ENCODE data around the gene EIF6.

The EIF6 gene

DNA sequence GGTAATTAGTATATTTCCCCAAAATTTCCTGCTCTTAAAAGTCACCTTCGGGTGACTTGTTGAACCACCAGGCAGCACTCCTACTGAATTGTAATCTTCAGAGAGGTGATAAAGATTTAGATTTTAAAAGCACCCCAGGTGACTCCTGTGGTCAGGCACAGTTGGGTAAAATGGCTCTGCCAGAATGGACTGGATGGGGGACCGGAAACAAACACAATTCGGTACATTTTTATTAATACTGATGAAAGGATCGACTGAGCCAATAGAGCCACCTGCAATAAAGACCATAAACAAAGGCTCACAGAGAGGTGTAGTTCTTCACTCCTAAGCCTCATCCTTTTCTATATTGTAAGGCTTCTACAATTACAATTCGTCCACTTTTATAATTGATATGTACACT, 27.2 kb upstream of the EIF6 start:
- DNase-seq = no peak

DNA sequence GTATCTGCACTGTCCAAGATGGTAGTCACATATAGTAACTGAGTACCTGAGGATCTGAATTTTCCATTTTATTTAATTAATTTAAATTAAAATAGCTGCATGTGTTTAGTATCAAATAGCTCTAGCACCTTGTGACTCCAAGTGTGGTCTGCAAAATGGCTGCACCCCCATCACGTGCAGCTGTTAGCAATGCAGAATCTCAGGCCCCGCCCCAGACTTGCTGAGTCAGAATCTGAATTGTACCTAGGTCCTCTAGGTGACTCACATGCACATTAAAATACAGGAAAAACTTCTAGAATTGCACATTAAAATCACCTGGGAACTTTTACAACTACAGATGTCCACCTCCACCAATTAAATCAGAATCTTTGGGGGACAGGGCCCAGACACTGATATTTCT, 26.8 kb upstream of the EIF6 start:
- peak; percentile 72 for DNase-seq

DNA sequence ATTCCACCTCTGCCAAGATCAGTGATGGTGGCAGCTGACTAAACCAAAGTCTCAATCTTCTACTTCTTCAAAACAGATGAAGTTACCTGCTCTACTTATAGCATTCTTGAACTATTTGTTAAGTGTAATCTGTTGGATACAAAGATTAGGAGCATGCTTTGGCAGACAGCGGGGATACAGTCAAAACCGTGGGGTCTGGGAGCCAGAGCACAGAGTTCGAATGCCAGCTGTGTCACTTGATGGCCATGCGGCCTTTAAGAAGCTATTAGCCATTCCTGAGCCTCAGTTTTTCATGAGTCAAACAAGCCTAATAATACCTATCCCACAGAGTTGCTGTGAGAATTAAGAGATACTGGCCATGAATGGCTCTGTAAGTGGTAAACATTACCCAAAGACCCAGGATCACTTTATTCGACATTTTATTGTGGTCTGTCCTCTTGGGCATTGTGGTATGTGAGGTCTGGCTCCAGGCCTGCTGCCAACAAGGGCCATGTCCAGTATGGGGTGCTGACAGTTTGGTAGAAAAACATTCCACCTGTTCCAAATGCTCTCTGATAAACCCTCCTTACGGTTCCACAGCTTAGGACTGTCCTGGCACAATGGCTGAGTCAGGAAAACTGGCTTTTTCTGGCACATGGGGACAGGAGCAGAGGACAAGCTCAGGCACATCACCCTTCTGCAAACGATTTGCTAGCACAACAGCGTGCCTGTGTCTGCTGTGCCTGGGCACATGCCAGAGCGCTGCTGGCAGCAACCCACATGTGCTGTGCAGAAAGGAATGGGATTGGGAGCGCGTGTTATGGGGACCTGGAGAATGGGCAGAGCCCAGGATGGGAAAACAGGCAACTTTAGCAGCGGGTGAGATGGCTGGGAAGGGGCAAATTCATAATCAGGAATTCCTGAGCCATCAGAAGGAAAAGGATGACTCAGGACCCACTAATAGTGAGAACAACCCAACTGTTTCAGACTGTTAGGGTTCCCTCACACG, 23.4 kb upstream of the EIF6 start:
- peak; percentile 22 for DNase-seq

DNA sequence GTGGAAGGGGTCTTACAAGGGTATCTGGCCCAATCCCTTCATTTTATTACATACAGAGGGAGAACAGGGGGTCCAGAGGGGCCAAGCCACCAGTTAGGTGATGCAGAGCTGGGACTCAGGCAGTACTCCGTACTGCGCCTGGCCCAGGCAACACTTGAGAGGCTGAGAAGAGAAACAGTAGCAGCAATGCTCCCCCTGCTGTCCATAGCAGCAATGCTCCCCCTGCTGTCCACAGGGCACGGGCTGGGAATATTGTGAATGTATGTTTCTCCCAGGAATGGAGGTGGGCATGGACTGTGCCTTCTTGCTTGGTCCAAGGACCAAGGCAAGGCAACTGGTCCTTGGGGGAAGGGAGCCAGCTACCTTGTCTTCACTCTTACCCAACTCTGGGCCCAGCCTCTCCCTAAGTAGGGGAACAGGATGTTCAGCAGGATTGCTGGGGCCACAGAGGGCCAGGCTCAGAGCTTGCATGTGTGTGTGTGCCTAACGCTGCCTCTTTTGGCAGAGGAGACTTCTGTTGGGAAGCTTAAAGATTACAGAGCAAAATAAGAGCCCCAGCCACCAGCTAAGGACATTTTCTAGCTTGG, 22.5 kb upstream of the EIF6 start:
- peak; percentile 89 for DNase-seq

DNA sequence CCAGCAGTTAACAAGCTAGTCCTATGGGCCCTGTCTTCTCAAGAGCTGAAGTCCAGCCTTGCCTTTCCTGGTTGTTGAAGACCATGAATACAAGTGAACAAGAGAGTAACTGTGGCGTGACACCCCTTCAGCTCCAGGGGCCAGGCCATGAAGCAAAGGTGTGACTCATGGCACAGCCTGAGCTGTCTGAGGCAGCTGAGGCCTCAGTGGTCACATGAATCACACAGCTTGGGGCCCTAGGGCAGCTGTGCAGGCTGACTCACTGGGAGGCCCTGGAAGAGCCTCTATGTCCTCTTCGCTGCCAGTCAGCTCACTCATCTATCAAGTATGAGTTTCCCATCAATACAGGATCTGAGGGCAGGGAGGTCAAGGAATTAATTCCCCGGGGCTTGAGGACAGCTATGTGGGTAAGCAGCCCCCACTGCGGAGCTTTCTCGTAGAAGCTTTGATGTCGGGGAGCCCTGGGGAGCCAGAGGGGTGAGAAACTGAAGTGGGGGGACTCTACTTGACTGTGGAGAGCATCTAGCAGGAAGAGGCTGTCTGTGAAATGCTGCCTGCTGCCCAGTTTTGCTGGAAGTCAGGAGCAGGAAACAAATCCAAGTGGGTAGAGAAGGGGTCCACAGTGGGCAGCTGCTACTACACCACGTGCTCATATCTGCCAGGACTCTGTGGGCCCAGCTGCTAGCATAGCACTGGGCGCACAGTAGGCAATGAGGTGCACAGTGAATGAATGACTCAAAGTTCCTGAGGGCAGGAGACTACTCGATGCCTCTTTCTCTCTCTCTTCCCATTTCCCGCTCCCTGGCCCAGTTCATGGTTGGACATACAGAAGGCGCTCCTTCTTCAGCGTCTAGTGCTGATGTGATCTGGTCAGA, 21.3 kb upstream of the EIF6 start:
- peak; percentile 98 for DNase-seq

DNA sequence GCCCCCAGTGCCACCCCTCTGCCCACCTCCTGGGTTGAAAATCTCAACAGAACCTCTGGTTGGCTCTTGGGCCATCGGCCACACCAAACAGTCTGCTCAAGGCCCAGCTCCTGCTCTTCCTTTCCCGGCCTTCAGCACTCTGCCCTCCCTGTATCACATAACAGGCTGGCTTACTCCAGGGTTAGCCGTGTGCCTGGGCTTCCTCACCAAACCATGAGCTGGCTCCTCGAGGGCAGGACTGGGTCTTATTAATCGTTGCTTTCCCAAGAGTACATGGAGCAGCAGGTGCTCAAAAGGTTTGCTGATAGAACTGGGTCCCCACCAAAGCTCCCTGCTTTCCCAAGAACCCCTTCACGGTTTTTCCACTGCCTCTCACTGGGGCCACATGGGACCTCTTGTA, 20.4 kb upstream of the EIF6 start:
- no peak for DNase-seq

DNA sequence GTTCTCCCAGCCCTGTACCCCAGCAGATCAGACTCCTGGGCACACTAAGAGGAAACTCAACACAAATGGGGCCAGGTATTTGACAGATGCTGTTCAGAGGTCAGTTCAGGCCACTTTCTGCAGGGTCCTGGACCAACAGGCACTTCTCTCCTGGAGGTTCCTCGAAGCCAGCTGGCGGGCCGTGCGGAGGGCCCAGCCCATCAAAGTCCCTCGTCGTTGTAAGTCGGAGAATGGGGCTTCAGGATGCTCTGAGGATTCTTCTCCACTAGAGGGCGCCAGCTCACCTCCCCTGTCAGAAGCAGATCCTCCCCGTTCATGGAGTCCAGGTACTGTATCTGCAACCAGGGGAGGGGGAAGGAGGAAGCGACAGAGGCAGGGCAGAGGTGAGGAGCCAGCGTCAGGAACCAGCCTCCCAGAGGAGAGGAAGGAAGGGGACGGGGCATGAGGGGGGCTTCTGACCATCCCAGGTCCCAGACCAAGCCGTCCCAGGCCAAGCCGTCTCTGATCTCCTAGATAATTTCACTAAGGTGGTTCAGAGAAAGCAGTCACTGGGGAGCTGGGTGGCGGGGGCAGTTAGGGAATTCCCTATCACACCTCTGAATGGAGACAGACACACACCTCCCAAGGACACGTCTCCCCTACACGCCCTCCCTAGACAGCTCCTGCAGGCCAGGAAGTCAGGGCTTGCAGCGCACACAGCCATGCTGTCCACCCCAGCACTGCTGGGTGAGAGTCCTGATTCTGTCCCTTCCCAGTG, 19.3 kb upstream of the EIF6 start:
- DNase-seq = peak; percentile 96

DNA sequence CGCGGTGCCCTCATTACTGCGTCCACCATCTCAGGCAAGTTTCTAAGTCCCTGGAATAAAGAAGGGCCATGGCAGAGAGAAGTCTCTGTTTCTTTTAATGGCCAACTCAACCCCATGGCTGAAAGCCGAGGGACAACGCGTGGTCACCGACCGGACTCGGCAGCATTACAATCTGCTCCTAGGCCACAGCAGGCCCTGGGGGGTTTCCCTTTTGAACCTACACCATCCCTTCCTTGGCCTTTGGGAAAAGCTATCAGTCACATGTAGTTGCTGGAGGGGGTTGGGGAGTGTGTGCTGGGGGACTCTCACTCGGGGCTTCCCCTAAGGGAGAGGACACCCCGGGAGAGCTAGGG, 18.8 kb upstream of the EIF6 start:
- no peak for DNase-seq

DNA sequence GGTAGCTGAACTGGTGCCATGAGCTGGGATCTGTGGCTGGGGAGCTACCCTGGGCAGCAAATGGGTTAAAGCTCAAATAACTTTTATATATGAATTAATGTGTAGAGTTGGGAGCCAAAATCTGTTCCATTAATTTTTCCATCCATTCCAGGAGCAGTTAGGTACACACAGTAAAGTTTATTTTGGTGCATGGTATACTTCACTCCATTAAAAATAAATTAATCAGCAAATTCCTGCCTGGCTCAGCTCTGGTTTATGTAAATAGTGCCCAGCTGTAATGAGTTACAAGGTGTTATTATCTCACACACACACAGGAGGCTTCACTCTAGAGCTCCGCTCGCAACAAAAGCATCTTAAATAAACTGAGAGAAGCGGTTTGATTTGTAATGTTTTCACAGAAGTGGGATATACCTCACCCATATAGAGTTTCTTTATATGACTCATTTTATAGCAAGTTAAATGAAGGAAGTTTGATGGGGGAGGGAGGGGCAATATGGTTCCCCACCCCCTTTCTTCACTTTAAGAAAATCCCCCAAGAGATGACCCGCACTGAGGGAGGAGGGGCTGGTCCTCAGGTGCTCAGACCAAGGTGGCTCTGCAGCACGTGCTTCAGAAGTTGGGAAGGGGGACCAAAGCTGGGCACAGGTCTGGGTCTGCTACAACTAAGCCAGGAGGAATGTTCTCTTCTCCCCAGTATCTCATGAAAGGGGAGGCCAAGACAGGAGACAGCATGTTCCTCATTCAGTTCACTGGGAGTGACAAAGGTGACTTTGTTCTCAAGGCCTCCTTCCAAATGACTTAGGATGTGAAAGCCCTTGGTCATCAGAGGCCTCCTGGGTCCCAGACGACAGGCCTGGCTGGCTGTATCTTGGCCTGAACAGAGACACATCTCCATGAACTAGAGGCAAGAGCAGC, 18.1 kb upstream of the EIF6 start:
- DNase-seq = no peak

DNA sequence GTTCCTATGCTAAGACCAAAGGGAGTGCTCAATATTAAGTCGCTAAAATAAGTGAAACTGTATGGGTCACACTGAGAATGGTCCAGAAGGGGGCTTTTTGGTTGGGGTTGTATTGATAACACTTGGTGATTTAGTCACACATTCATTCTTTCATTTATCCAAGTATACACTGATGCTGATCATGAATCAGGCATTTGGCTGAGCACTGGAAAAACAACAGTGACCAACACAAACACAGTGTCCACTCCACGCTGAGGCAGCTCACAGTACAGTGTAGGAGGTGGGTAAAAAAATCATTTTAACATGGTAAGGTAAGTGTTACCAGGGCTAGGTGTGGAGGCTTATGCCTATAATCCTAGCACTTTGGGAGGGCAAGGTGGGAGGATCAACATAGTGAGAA, 16.9 kb upstream of the EIF6 start:
- DNase-seq = no peak

DNA sequence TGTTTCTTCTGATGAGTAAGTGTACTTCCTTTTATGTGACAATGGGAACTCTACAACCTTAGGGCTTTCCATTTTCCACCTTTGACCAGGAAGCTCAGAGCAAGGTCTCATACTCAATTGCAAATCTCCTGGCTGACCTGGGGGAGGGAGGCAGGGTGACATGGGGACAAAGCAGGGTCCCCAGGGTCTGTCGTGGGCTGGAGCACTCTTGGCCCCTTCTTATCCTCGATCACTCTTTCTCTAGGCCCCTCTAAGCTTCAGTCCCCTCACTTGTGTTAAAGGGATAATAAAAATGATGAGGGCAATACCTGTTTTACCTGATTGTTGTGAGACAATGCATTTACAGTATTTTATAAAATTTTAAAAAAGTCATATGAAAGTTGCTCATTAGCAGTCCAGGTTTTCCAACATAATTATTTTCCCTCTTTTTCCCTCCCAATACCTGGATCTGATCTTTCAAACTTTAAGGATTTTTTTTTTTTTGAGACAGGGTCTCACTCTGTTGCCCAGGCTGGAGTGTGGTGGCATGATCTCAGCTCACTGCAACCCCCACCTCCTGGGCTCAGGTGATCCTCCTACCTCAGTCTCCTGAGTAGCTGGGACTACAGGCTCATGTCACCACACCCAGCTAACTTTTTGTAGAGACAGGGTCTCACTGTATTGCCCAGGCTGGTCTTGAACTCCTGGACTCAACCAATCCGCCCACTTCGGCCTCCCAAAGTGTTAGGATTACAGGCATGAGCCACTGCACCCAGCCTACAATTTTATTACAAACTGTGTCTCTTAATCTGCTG, 16.1 kb upstream of the EIF6 start:
- DNase-seq = no peak

DNA sequence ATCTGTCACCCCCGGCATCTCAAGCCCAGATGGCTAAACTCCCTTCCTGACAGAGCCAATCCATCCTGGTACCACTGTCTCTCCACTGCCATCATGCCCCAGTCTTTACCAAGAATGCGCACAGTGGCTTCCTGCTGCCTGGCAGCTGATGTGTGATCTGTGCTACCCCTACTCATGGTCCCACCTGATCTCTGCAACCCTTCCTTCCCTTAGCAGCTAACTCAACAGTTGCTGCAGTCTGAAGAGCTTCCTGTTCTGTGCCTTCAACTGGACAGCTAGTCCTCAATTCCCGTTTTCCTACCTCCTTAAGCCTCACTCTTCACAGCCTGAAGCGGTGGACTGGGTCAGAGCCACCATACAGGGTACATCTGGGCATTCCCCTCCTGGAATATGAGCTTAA, 15.2 kb upstream of the EIF6 start:
- no peak for DNase-seq

DNA sequence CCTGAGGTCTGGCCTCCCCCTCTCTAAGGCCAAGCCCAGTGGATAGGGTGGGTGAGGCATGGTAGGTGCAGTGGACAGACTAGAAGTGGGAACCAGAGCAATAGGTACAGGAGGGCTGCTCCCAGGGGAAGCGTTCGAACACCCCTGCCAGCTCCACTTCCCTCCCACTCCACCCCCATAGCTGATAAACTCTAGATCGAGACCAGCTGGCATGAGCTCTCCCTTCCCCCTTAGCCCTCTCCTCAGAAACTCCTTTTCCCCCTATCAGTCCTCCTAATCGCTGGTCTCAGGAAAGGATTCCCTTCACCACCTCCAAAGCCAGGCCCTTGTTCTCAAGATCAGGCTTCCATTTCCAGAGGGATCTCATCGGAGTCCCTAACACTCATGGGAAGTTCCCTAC, 13.7 kb upstream of the EIF6 start:
- no peak for DNase-seq

DNA sequence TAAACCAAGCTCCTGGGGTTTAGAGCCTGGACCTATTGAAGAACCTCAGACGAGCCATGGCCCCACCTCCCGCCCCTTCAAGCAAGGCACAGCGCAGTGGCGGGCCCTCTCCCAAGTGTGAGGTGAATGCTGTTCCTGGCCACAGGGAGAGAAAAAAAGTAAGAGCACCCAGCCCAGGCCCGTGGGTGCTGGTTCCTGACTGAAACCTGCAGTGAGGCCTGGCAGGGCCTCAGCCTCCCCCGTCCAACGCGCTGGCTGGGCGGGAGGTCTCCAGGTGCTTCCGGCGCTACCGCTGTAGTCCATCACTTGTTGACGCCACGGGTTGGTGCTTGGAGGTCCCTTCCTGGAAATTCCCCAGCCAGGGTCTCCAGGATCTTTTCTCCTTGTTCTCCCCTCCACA, 13.2 kb upstream of the EIF6 start:
- DNase-seq = no peak

DNA sequence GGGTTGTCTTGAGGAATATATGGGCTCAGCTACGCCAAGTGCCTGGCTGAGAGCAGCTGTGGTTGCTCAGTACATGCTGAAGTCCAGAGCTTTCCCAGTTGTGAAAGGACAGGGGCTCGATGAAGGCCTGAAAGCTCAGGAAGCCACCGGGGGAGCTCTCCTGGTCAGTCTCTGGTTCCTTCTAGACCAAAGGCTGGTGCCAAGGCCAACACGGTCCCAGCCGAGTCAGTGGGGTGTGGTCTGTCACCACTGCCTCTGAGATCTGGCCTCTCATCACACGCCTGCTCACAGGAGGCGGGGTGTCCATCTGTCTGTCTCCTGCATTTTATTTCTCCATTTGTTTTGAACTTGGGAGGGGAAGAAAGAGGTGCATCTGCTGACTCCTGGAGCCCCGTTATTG, 12.6 kb upstream of the EIF6 start:
- DNase-seq = peak; percentile 23

DNA sequence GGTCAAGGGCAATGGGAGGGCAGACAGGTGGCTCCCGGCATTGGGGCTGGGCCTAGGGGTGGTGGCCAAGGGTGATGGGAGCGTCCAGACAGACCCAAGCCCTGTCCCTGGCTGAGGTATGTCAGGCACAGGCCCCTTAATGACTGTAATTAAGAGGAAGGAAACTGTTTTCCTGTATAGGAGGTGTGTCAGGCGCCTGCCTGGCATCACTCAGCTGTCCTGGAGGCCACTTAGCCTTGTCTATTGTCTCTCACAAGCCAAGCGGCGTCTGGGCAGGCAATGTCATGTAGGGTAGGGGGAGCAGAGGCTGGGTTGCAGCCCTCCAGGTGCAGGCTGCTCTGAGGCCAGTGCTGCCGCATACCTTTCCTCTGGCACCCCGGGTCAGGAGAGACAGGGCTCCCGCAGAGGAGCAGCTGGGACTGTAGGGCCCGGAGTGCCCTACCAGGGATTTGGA, 11.6 kb upstream of the EIF6 start:
- no peak for DNase-seq

DNA sequence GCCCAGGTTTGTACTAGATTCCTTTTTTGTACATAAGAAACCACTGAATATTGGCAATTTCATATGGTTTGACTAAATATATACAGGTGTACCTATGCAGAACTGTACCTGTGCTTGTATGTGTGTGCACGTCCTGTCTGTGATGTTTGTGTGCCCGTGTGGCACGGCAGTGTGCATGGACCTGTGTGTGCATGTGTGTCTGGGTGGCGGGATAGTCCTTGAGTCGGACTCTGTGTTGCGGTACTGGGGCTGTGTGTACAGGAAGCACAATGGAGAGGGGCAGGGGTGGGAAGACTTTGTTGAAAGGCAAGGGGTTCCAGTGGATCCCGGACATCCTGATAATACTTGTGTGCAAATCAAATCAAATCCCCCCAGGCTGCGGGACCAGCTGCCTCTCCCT, 11.1 kb upstream of the EIF6 start:
- DNase-seq = no peak

DNA sequence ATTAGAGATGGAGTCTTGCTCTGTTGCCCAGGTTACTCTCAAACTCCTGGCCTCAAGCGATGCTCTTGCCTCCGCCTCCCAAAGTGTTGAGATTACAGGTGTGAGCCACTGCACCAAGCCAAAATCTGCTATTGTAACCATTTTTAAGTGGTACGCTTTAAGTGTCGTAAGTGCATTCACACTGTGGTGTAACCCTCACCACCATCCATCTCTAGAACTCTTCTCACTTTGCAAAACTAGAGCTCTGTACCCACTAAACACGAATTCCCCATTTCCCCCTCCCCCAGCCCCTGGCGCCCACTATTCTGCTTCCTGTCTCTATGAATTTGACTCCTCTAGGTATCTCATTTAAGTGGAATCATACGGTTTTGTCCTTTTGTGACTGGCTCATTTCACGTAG, 10.5 kb upstream of the EIF6 start:
- DNase-seq = no peak

DNA sequence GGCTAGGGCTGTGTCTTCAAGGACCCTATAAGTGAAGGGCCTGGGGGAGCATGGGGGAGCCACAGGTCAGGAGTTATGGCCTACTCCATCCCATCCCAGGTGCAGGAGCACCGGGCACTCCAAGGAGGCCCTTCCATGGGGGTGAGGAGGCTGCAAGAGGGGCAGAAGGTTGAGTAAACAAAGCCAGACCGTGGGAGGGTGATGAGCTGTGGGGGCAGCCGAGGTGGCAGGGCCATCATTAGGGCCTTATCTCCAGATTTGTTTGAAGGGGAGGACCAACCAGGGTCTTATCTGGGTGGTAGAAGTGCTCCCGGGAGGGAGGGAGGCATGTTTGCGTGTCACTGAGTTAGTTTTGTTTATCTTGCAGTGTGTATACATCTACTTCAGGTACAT, 9.7 kb upstream of the EIF6 start:
- DNase-seq = no peak

Data from DMS53 (cell line).